NCI-H1930 (cell line): Measurements from ENCODE around the gene RPL6.
"Not testable (repeated sequence)": the region's sequence is repeated elsewhere in the genome, so short reads cannot be mapped to it uniquely, and the experiment has no call there.

Experiments
- DNase-seq, 2 experiments: peaks; one replicate each; lab custom pipeline; 2025; lab: John Stamatoyannopoulos, UW

The RPL6 gene

GRCh38 chr12:112409064-112409905, at the start of gene RPL6:
RPL6 (minus strand) TSS chr12:112409605; CDS start chr12:112408656, 949 bp downstream.
- peak; percentile 85 to 89 for DNase-seq

- no peak for DNase-seq
Observed at GRCh38 chr12:112458751-112459150, 49.3 kb upstream of the RPL6 start.

DNA sequence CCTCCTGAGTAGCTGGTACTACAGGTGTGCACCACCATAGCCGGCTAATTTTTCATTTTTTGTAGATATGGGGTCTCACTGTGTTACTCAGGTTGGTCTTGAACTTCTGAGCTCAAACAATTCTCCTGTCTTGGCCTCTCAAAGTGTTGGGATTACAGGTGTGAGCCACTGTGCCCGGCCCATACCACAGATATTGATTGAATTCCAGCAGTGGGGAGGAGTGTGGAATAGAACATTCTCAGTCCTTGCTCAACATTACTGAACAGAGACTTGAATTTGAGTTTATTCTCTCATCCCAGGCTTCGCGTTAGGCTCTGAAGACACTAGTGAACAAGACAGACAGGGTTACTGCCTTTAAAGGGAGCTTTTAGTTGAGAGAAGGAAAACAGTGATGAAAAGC, 48.9 kb upstream of the RPL6 start:
- no peak for DNase-seq

DNA sequence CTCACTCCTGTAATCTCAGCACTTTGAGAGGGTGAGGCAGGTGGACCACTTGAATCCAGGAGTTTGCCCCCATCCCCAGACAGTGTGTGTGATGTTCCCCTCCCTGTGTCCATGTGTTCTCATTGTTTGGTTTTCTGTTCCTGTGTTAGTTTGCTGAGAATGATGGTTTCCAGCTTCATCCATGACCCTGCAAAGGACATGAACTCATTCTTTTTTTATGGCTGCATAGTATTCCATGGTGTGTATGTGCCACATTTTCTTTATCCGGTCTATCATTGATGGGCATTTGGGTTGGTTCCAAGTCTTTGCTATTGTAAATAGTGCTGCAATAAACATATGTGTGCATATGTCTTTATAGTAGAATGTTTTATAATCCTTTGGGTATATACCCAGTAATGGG, 47.7 kb upstream of the RPL6 start:
- DNase-seq, result not testable (repeated sequence)

GRCh38 chr12:112456029-112456428, 46.6 kb upstream of the RPL6 start:
- no peak for DNase-seq

DNA sequence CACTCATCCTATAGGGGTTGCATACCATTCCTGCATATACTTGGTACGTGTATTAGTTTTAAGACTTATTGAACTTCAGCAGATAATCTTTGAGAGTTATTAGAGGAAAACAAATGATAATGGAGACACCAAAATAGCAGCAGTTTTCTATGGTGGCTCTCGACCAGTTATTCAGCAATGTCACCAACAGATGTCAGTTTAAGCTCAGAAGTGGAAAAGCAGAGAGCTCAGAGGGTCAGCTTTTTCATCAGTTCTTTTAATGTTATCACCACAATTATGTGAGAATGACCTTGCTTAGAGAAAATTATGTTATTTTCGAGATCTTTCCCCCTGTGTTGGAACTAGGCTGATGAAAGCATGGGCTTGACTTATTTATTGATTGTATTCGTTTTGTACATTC, 41.3 kb upstream of the RPL6 start:
- DNase-seq, result no peak

DNA sequence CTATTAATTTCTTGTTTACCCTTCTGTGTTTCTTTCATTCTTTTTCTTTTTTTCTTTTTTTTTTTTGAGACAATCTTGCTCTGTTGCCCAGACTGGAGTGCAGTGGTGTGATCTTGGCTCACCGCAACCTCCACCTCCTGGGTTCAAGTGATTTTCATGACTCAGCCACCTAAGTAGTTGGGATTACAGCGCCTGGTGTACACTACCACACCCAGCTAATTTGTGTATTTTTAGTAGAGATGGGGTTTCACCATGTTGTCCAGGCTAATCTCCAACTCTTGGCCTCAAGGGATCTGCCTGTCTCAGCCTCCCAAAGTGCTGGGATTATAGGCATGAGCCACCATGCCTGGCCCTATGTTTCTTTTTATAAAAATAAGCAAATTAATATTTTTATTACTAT, 38.8 kb upstream of the RPL6 start:
- DNase-seq, result not testable (repeated sequence)

DNA sequence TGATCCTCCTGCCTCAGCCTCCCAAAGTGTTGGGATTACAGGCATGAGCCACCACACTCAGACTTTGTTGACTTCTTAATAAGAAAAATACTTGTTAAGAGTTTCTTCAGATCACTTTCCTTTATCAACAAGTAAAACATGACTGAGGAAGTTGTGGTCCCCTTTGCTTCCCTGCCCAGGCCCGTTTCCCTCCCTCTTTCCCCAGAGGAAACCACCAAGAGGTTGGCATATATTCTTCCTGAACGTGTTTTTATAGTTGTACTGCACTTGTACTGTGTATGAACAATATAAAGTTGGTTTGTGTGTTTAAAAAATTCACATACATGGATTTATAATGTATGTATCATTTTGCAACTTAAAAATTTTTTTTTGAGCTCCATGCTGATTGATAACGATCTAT, 37.7 kb upstream of the RPL6 start:
- DNase-seq, result no peak

GRCh38 chr12:112446008-112446725, 36.8 kb upstream of the RPL6 start:
- no peak for DNase-seq

DNA sequence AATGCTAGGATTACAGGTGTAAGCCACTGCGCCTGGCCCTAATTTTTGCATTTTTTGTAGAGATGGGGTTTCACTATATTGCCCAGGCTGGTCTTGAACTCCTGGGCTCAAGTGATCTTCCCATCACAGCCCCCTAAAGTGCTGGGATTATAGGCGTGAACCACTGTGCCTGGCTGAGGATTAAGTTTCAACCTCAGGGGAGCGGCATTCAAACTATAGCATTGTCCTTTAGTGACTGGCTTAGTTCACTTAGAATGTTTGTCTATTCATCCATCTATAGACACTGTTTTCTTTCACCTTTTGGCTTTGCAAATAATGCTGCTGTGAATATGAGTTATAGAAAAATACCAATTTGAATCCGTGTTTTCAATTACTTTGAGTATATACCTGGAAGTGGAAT, 34.5 kb upstream of the RPL6 start:
- DNase-seq, result no peak

DNA sequence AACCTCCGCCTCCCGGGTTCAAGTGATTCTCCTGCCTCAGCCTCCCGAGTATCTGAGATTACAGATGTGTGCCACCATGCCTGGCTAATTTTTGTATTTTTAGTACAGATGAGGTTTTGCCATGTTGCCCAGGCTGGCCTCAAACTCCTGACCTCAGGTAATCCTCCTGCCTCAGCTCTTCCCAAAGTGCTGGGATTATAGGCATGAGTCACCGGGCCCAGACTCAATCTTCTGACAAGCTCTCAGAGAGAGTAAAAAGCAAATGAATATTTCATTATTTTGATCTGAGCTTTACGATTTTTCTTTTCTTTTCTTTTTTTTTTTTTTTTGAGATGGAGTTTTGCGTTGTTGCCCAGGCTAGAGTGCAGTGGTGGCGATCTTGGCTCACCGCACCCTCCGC, 31.2 kb upstream of the RPL6 start:
- not testable (repeated sequence) for DNase-seq

DNA sequence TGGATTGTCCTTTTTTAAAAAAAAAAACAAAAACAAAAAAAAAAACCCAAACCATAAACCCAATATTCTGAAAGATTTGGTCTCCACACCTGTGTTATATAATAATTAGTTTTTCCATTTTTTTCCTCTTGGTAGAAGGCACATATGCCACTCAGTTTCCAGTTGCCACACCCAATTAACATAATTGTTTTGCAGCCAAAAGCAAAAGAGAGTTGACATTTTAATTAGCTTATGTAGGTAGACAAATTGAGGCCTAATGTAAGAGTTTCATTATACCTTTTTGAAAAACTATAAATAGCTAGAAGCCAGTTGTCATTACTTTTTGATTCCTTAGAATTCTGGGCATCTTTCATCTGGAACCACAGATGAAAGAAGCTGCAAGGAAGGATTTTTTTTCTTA, 30.4 kb upstream of the RPL6 start:
- no peak for DNase-seq

GRCh38 chr12:112438645-112439044, 29.2 kb upstream of the RPL6 start:
- not testable (repeated sequence) for DNase-seq

GRCh38 chr12:112433551-112433950, 24.1 kb upstream of the RPL6 start:
- no peak for DNase-seq

DNA sequence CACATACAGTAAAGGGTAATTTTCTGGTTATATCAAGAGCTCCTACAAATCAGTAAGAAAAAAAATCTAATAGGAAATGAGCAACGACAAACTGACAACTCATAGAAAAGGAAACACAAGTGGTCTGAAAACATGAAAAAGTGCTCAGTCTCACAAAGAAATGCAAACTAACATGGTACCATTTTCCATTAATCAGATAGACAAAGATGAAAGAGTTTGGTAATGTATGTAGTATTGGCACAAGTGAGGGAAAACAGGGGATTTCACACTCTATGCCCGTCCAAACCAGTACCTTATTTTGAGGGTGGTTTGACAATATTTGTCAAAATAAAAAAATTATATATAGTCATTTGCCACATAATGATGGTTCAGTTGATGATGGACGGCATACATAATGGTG, 22.6 kb upstream of the RPL6 start:
- no peak for DNase-seq

GRCh38 chr12:112430929-112431328, 21.5 kb upstream of the RPL6 start:
- no peak for DNase-seq

GRCh38 chr12:112427760-112428159, 18.4 kb upstream of the RPL6 start:
- DNase-seq, result no peak

DNA sequence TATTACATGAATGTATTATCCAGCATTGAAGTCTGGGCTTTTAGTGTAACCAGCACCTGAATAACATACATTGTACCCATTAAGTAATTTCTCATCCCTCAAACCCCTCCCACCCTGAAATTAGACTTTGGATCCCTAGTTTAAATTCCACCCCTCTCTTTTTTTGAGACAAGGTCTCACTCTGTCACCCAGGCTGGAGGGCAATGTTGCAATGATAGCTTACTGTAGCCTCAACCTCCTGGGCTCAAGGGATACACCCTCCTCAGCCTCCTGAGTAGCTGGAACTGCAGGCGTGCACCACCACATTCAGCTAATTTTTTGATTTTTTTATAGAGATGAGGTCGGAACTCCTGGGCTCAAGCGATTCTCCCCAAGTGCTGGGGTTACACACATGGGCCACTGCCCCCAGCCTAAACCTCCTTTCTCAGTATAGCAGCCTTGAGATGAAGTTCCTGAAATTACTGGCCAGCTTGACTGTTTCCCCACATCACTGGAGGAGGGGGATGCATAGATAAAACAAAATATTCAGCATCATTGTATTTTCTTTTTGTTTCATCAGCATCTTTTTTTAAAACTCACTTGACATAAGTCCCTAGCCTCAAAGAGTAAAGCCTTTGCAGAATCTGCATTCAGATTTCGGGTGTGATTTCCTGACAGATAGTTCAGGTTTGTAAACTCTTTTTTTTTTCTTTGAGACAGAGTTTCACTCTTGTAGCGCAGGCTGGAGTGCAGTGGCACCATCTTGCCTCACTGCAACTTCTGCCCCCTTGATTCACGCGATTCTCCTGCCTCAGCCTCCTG, 16.4 kb upstream of the RPL6 start:
- DNase-seq, result no peak

DNA sequence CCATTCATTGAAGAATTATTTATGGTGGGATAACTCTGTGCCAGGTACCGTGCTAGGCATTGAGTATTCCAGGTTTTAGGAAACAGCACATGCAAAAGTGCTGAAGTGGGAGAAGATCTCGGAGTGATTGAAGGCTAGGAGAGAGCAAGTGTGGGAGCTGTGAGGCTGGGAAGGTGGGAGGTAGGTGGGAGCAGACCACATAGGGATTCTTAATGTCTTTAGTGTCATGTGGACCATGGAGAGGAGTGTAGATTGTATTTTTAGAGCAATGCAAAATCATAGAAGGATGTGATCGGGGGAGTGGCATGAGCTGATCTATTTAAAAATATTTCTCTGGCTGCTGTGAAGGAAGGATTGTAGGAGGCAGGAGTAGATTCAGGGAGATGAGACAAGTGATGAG, 14.7 kb upstream of the RPL6 start:
- no peak for DNase-seq

DNA sequence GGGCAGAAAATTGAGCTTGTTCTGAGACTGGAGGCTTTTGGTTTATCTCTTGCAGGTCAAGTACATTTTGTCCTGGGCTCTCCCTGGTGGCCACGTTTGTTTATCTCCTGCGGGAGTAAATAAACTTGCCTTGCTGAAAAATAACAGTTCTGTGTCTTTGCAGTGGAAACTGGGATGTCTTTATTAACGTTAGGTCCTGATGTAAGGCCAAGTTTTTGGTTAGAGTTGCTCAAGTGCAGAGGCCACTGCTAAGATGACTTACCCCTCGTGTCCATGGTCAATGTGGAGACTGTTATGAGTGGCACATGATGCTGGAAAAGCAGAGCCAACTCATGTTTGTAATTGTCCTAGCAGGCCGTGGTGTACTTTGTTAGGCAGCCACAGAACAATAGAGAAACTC, 13.1 kb upstream of the RPL6 start:
- no peak for DNase-seq

- no peak for DNase-seq
Observed at GRCh38 chr12:112421363-112421762, 12.0 kb upstream of the RPL6 start.

GRCh38 chr12:112420740-112421139, 11.3 kb upstream of the RPL6 start:
- DNase-seq, result no peak
